Esophagus (tissue), 2 donors: ENCODE data around the gene OR9Q2. TPM values are rescaled to one million over a fixed set of nuclear protein-coding genes. Genes with fewer than 3 reads are reported as not detected.
"Not testable (repeated sequence)": the region's sequence is repeated elsewhere in the genome, so short reads cannot be mapped to it uniquely, and the experiment has no call there.

Experiments used
- H3K27ac ChIP-seq, 2 donors: one replicate each; pipeline ENCODE4 v1.5.1; 2013; ENCODE audit warnings: low read depth in 2 of 2, mild to moderate bottlenecking in 2 of 2, inconsistent platforms in 1 of 2, low read length in 1 of 2, moderate library complexity in 1 of 2
- H3K27me3 ChIP-seq, 2 donors: one replicate each; pipeline ENCODE4 v1.6.1; 2013; ENCODE audit warnings: low read length in 2 of 2, control low read depth in 1 of 2, mild to moderate bottlenecking in 1 of 2; ENCODE audit not compliant: insufficient read depth in 2 of 2, control insufficient read depth in 1 of 2
- H3K36me3 ChIP-seq, 2 donors: one replicate each; pipeline ENCODE4 v1.6.1; 2013; ENCODE audit warnings: low read length in 1 of 2; ENCODE audit not compliant: control insufficient read depth in 2 of 2, insufficient read depth in 2 of 2
- H3K4me1 ChIP-seq, 2 donors: one replicate each; pipeline ENCODE4 v1.6.1; 2013; ENCODE audit warnings: low read length in 1 of 2; ENCODE audit not compliant: control insufficient read depth in 2 of 2, insufficient read depth in 2 of 2
- H3K4me3 ChIP-seq, 2 donors: one replicate each; pipeline ENCODE4 v1.5.1; 2013; ENCODE audit warnings: low read length in 2 of 2, mild to moderate bottlenecking in 2 of 2, low read depth in 1 of 2, moderate library complexity in 1 of 2
- H3K9me3 ChIP-seq, 2 donors: one replicate each; pipeline ENCODE4 v1.6.1; 2013; ENCODE audit warnings: mild to moderate bottlenecking in 2 of 2, low read depth in 1 of 2, low read length in 1 of 2, moderate library complexity in 1 of 2; ENCODE audit not compliant: control insufficient read depth in 2 of 2, insufficient read depth in 1 of 2
- WGBS, 2 donors: extraction: QIAGEN DNeasy Blood & Tissue Kit; methylation state at CpG; one replicate each; pipeline ENCODE4 v1.1.7; 2013; 5-methylcytosine and 5-hydroxymethylcytosine counted together
- polyA plus RNA-seq, 2 donors: library from polyadenylated mRNA; stranded (reverse); fragments of 200-250 nt; gene quantifications; one replicate each; pipeline ENCODE4 v1.2.3, GENCODE V29; 2013
- donor health status: healthy with polysubstance abuse.
- donor health status: Bipolar disorder and iron deficiency.

Gene OR9Q2
- polyA plus RNA-seq, 2 donors: not detected

DNA sequence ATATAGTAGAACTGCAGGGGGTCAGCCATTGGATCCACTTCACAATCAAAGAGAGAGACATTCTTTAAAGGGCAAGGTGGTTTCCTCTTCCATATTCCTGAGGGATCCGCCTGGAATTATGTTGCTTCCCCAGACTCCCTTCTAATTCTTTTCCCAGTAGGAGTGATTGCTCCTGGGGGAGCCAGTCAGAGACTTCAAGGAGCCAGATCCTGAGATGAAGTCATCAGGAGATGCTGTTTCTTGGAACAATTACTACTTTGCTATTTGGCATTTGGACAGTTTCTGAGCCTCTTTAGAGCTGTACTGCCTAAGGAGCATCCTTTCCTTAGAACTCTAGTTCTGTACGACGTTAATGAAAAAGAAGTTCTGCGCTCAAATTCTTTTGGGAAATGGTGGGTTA is 1.9 kb upstream of the OR9Q2 start:
- no peaks in the 10 kb centered on the region for H3K4me1 ChIP-seq
- H3K4me3 ChIP-seq: no peak overlapping the region
- no peaks in the 10 kb centered on the region for H3K9me3 ChIP-seq
- H3K27me3 ChIP-seq: no peaks in the 10 kb centered on the region
- 90 to 91% methylated on average over 4 of the region's 4 CpGs for WGBS, 2 donors
- H3K36me3 ChIP-seq: no peaks in the 10 kb centered on the region
- no peak overlapping the region for H3K27ac ChIP-seq

DNA sequence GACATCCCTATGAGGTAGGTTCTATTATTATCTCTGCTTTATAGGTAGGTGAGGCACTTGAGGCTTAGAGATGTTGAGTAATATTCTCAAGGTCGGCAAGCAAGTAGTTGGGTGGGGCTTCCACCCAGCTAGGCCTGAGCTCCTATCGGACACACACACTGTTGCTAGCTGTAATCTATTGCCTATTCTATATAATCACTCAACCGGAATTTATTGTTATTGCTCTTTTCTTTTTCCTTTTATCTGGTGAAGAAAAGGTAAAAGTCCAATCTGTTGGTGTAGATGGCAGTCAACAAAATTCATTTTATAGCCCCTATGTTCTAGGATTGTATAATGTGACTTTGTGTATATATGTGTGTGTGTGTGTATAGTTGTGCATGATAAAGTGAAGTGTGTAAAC is 3.4 kb downstream of the OR9Q2 start:
- H3K36me3 ChIP-seq: no peaks in the 10 kb centered on the region
- no peak overlapping the region for H3K27ac ChIP-seq
- no peaks in the 10 kb centered on the region for H3K27me3 ChIP-seq
- 51 to 71% methylated on average over 3 of the region's 3 CpGs for WGBS, 2 donors
- H3K4me1 ChIP-seq: no peaks in the 10 kb centered on the region
- no peak overlapping the region for H3K4me3 ChIP-seq
- no peaks in the 10 kb centered on the region for H3K9me3 ChIP-seq

DNA sequence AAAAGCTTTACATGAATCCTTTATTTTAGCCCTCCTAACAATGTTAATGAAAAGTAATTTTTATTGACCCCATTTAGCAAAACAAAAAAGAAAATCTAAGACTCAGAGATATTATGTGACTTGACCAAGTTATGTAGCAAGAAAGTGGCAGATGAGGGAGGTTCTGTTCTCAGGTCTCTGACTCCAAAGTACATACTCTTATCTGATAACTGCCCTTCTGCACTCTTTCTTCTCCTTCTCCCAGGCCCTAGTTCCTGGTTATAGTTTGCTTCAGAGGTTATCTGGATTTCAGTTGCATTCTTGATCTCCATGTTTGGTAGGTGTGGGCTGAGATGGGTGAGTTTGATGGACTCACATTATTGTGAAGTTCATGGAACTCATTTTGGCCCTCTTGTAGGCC is 4.5 kb downstream of the OR9Q2 start:
- H3K27me3 ChIP-seq: no peaks in the 10 kb centered on the region
- H3K4me1 ChIP-seq: no peaks in the 10 kb centered on the region
- H3K4me3 ChIP-seq: no peak overlapping the region
- no peaks in the 10 kb centered on the region for H3K9me3 ChIP-seq
- H3K27ac ChIP-seq: no peak overlapping the region
- H3K36me3 ChIP-seq: no peaks in the 10 kb centered on the region

DNA sequence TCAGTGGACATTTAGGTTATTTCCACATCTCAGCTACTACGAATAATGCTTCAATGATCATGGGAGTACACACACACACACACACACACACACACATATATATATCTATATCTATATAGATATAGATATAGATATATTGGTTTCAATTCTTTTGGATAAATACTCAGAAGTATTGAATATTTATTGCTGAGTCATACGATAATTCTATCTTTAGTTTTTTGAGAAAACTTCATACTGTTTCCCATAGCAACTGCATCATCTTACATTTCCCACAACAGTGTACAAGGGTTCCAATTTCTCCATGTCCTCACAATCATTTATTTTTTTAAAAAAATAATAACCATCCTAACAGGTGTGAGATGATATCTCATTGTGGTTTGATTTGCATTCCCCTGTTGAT is 7.1 kb downstream of the OR9Q2 start:
- WGBS, 2 donors: 81 to 94% methylated on average over 2 of the region's 2 CpGs
- Histone ChIP-seq H3K27me3 (no peaks in the 10 kb centered on the region), H3K4me3 (no peak overlapping the region), H3K27ac (no peak overlapping the region), H3K36me3 (no peaks in the 10 kb centered on the region), H3K4me1 (no peaks in the 10 kb centered on the region), H3K9me3 (no peaks in the 10 kb centered on the region)

DNA sequence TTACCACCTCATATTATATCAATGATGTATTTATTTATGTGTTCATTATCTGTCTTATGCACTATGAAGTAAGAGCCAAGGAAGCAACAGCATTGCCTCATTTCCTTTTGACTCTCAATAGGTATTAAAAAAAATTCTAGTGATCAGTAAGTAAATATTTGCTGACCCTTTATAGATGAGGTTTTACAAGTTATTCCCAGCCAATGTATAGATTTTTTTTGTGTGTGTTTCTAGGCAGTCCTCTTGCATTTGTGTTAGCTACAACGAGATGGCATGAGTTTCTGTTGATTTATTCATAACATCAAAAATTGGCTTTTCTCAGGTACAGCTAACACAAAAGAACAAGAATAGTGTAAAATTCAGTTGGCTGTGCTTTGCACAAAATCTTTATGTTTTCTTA is 10.4 kb downstream of the OR9Q2 start:
- Histone ChIP-seq H3K27me3 (no peaks in the 10 kb centered on the region), H3K9me3 (no peaks in the 10 kb centered on the region), H3K4me3 (no peak overlapping the region), H3K36me3 (no peaks in the 10 kb centered on the region), H3K4me1 (no peaks in the 10 kb centered on the region), H3K27ac (no peak overlapping the region)
- 35 to 36% methylated on average over 1 of the region's 1 CpG for WGBS, 2 donors

DNA sequence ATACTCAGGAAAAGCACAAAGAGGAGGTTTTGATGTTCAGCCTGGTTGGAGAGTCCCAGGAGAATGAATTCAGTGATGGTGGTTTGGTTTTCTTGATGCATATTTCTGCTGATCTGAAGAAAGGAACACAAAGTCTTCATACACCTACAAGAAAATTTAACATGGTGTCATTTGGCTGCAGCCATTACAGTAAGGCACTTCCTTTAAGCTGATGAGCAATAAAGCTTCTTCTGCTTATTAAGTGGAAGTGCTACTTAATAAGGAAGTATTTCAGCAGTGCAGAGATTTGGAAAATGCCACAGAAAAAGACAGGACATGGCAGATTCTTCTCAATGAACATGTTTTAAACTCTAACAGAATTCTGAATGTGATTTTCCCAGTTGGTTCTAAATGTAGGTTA is 15.2 kb downstream of the OR9Q2 start, which contains the start of gene OR1S2:
Gene OR1S2 (minus strand): TSS at position 101 of the 400 bp plus-strand sequence. CDS start 0 bp downstream, at position 101.
- no peaks in the 10 kb centered on the region for H3K36me3 ChIP-seq
- H3K27me3 ChIP-seq: no peaks in the 10 kb centered on the region
- no peaks in the 10 kb centered on the region for H3K4me1 ChIP-seq
- H3K27ac ChIP-seq: no peak within 1 kb of the TSS
- no peaks in the 10 kb centered on the region for H3K9me3 ChIP-seq
- no peak within 1 kb of the TSS for H3K4me3 ChIP-seq

DNA sequence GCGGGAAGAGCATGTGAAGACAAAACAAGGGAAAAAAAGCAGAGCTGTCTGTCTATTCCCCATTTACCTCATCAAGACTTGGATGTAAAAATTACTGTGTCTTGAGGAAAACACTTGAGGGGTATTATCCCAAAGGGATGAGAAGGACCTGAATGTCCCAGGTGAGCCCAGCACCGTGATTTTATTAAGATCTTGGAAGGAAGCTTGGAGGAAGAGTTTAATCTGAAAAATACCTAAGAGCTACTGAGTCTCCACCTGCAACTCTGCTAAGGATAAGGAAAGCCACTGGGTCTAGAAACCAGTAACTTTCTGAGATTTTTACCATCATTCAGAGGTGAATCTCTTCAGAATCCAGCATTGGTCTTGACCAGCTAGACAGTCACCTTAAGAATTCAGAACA is 23.6 kb downstream of the OR9Q2 start, which contains the start of gene OR1S1:
Gene OR1S1 (plus strand): TSS at position 301 of the 400 bp plus-strand sequence.
- H3K27me3 ChIP-seq, H3K9me3 ChIP-seq, H3K27ac ChIP-seq, H3K36me3 ChIP-seq, H3K4me1 ChIP-seq, H3K4me3 ChIP-seq: not testable (repeated sequence)
- WGBS, 2 donors: 78 to 86% methylated on average over 2 of the region's 2 CpGs

DNA sequence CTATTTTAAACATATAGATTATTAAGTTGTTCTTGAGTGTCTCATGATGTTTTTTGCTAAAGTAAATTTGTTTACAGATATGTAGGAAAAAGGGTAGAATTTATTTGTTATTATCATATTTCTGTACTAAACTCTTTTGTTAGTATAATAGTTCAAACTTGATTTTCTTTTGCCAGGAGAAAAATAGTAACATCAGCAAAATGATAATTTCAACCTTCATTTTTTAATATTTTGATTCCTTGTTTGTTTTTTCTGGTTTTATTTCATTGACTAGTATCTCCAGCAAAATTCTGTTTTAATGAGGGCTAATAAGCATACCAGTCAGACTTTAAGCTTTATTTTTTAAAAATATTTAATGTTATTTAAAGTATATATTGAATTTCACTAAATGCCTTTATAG is 27.6 kb downstream of the OR9Q2 start:
- no peaks in the 10 kb centered on the region for H3K9me3 ChIP-seq
- H3K4me1 ChIP-seq: no peaks in the 10 kb centered on the region
- no peak overlapping the region for H3K27ac ChIP-seq
- no peaks in the 10 kb centered on the region for H3K36me3 ChIP-seq
- H3K27me3 ChIP-seq: no peaks in the 10 kb centered on the region
- H3K4me3 ChIP-seq: no peak overlapping the region

DNA sequence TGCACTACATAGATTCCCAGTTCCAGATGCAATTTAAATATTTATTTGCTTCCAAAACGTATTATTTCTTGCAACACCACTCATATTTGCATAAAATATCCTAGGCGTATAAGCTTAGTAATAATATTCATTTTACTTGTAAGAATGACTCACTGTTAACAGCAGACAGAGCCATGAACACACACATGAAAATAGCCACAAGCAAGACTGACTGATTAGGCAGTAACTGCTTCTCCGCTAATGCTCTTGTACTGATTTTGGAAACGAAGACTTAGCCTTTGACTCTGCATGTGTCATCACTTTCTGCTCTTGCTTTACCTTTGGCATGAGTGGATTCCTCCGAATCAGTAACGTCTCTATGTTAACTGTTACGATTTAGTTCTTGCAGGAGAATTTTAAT is 33.9 kb downstream of the OR9Q2 start:
- Histone ChIP-seq H3K27me3 (no peaks in the 10 kb centered on the region), H3K4me1 (no peaks in the 10 kb centered on the region), H3K36me3 (no peaks in the 10 kb centered on the region), H3K9me3 (no peaks in the 10 kb centered on the region), H3K4me3 (no peak overlapping the region), H3K27ac (no peak overlapping the region)
- WGBS, 2 donors: 47 to 64% methylated on average over 7 of the region's 7 CpGs

DNA sequence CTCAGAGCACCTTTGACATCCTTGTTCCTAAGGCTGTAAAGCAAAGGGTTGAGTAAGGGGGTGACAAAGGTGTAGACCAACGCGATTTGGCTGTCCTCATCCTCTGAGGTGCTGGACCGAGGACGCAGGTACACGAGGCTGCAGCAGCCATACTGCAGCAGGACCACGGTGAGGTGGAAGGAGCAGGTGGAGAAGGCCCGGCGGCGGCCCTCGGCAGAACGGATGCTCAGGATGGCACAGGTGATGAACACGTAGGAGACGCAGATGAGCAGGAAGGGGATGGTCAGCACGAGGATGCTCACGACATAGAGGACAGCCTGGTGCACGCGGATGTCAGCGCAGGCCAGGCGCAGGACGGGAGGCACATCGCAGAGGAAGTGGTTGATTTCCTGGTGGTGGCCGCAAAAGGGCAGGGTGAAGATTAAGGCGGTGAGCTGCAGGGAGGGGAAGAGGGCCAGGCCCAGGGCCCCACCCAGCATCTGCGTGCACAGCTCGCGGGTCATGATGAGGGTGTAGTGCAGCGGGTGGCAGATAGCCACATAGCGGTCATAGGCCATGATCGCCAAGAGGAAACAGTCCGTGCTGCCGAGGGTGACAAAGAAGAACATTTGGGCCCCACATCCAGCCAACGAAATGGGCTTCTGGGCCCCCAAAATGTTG is 39.2 kb downstream of the OR9Q2 start:
- 91 to 92% methylated on average over 32 of the region's 32 CpGs for WGBS, 2 donors
- H3K4me3 ChIP-seq: no peak overlapping the region
- H3K4me1 ChIP-seq: no peaks in the 10 kb centered on the region
- H3K27ac ChIP-seq: no peak overlapping the region
- no peaks in the 10 kb centered on the region for H3K27me3 ChIP-seq
- peaks cover 0 to 5% of the 10 kb centered on the region in 2 donors for H3K9me3 ChIP-seq
- H3K36me3 ChIP-seq: no peaks in the 10 kb centered on the region
